K562 treated with DMSO at 1 percent for 24 hours (cell line): ENCODE results near the gene EMX2. TPM values are rescaled to one million over a fixed set of nuclear protein-coding genes. Genes with fewer than 3 reads are reported as not detected.

Experiments
- total RNA-seq: library from RNA; unstranded; fragments of 300-600 nt; gene quantifications from 2 replicates; pipeline ENCODE4 v1.2.3, GENCODE V29; 2022; ENCODE audit warnings: low read depth; ENCODE audit not compliant: insufficient read depth

The EMX2 gene
- not detected in 2 replicates for total RNA-seq

GRCh38 chr10:117542706-117543224, at the start of gene EMX2:
Gene EMX2 (plus strand): TSS chr10:117542746. CDS start chr10:117543268, 522 bp downstream.

Other genes with a start within 250 kb of the EMX2 start
- gene PDZD8, start 167.3 kb upstream of the EMX2 start, total RNA-seq, result 5.5 and 8.8 TPM in 2 replicates